ENCODE data around the gene REX1BD. TPM values are rescaled to one million over a fixed set of nuclear protein-coding genes. Genes with fewer than 3 reads are reported as not detected.

REX1BD gene
- total and polyA plus RNA-seq, 2 of the 8 experiments (the other 6 are each of a cell fraction or from before 2014, with no cell fraction given), result 56.8 to 62.7 TPM

DNA sequence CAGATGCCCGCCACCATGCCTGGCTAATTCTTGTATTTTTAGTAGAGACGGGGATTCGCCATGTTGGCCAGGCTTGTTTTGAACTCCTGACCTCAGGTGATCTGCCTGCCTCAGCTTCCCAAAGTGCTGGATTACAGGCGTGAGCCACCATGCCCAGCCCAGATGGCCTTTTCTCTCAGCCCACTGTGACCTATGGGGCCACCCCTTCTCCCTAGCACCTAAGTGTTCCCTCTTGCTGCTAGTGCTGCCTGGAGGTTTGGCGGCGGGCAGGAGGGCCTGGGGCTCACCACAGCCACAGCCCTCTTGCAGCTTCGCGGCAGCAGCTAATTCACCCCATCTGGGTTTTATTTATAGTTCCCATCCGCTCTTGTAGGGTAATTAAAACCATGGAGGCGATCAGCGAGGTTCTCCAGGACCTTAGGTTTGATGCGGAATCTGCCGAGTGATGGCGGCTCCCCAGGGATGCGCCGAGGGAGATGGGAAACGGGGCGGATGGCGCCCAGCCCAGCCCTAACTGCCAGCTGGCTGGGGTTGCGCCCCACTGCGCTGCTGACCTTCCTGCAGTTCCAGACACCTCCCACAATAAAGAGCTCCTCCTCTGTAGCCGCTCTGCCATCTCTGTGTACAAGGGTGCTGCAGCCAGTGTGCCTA, 3.3 kb downstream of the REX1BD start:
- Histone ChIP-seq H3K23me2 (ENCODE audit: low read depth, low read length) (peaks cover 17% of the 10 kb centered on the region), H3K79me2 (ENCODE audit: control insufficient read depth in 1 of 2, insufficient read depth in 2 of 2, low read length in 2 of 2) (no peaks in the 10 kb centered on the region), H2BK20ac (ENCODE audit: low read length) (no peak overlapping the region), H4K91ac (replicated peaks; ENCODE audit: insufficient read length, low read length) (no peak overlapping the region), H2AFZ (ENCODE audit: low read length) (no peak overlapping the region), H4K8ac (ENCODE audit: extremely low read depth, insufficient read depth, low read length) (no peak overlapping the region; the same call in 1 of the 2 replicates), H3K36me3 (ENCODE audit: control insufficient read depth in 2 of 4, insufficient read depth in 4 of 4, low read length in 3 of 4) (no peaks in the 10 kb centered on the region), H4K20me1 (replicated peaks in 1 of 2; ENCODE audit: control insufficient read depth in 1 of 2, insufficient read depth in 2 of 2, low read length in 2 of 2) (peaks cover 0 to 3% of the 10 kb centered on the region in 2 experiments), H3K27ac (ENCODE audit: low read depth, low read length) (no peak overlapping the region), H2BK15ac (ENCODE audit: low read length) (no peak overlapping the region), H2AK5ac (ENCODE audit: low read depth, low read length) (no peak overlapping the region), H3K9ac (replicated peaks in 1 of 4; ENCODE audit: extremely low read depth in 1 of 4, low read depth in 3 of 4, low read length in 3 of 4) (no peak overlapping the region), H3K56ac (replicated peaks; ENCODE audit: insufficient read length, low read depth, low read length) (no peak overlapping the region), H3K9me3 (ENCODE audit: insufficient read depth in 2 of 2, low read depth in 1 of 2, low read length in 1 of 2) (no peaks in the 10 kb centered on the region), H3K4me2 (ENCODE audit: insufficient read depth in 1 of 2, low read depth in 2 of 2, low read length in 2 of 2) (no peak overlapping the region; a peak in 1 of 4 replicates), H3K18ac (ENCODE audit: extremely low read depth, low read length) (no peak overlapping the region), H3K23ac (ENCODE audit: insufficient read length) (no peak overlapping the region), H3K4me1 (replicated peaks in 1 of 4; ENCODE audit: control insufficient read depth in 3 of 4, insufficient read depth in 4 of 4, low read length in 3 of 4) (peaks cover 2 to 32% (median 23%) of the 10 kb centered on the region in 4 experiments), H3K27me3 (replicated peaks in 1 of 4; ENCODE audit: control insufficient read depth in 3 of 4, extremely low read depth in 1 of 4, insufficient read depth in 3 of 4, low read length in 3 of 4) (peaks cover 0 to 5% (median 2%) of the 10 kb centered on the region in 4 experiments; a peak in 4 of 7 replicates), H3K4me3 (ENCODE audit: extremely low read depth in 1 of 4, insufficient read depth in 2 of 4, low read depth in 3 of 4, low read length in 4 of 4) (no peak overlapping the region), H3K14ac (ENCODE audit: insufficient read length) (no peak overlapping the region), H2BK12ac (ENCODE audit: low read depth, low read length) (no peak overlapping the region), H4K5ac (ENCODE audit: insufficient read length, low read depth, low read length) (no peak overlapping the region), H3K4ac (replicated peaks; ENCODE audit: insufficient read length, low read depth, low read length) (no peak overlapping the region), H2BK120ac (replicated peaks; ENCODE audit: low read depth, low read length) (no peak overlapping the region), H2BK5ac (ENCODE audit: low read depth, low read length) (no peak overlapping the region), H3K79me1 (ENCODE audit: low read depth, low read length) (no peaks in the 10 kb centered on the region)
- DNase-seq (ENCODE audit: low read depth in 1 of 2, low spot score in 2 of 2) (no peak), FAIRE-seq (no peak)
- ChIA-PET CTCF (ENCODE audit: partially characterized antibody) (interaction anchor here (0.8 to 12.5 kb wide), 14 partner anchors 12 to 256 kb away, joined by 3 to 139 read pairs (median 4); partner anchors contain the start of gene FKBP8), POLR2A (ENCODE audit: partially characterized antibody) (interaction anchor here (0.6 to 10.3 kb wide), 12 partner anchors 10 to 114 kb away, joined by 3 to 112 read pairs (median 6); partner anchors contain the start of genes ELL, TMEM59L and UBA52)
- WGBS, 2 experiments (ENCODE audit: extremely low coverage in 1 of 2, insufficient coverage in 1 of 2, insufficient read length in 1 of 2, insufficient replicate concordance in 2 of 2, low coverage in 1 of 2, low lambda C conversion rate in 2 of 2, missing lambda C conversion rate in 1 of 2), result 96% methylated on average over 21 of the region's 22 CpGs; no CpG with 5 or more reads in 1 of the 2 experiments
- no peak for TF ChIP-seq HDAC6 (IDR thresholded peaks at IDR 0.05; ENCODE audit: low read depth, low read length)
- TF ChIP-seq CBX8 (IDR thresholded peaks at IDR 0.05; ENCODE audit: borderline replicate concordance, low read depth, low read length), result no peak
- TF ChIP-seq RBBP5 (IDR thresholded peaks at IDR 0.05; ENCODE audit: borderline replicate concordance, low read depth, low read length), result no peak
- TF ChIP-seq SIN3A (conservative IDR thresholded peaks at IDR 0.05 in 1 of 2, IDR thresholded peaks at IDR 0.05 in 1 of 2; ENCODE audit: low read depth in 1 of 2, low read length in 2 of 2), result no peak
- no peak for TF ChIP-seq POLR2AphosphoS5 (IDR thresholded peaks at IDR 0.05; ENCODE audit: low read depth, low read length)
- TF ChIP-seq RNF2 (IDR thresholded peaks at IDR 0.05; ENCODE audit: borderline replicate concordance, low read depth, low read length, missing control alignments, poor library complexity, severe bottlenecking), result no peak
- TF ChIP-seq CHD2 (IDR thresholded peaks at IDR 0.05; ENCODE audit: low read length), result no peak
- TF ChIP-seq ZNF274 (IDR thresholded peaks at IDR 0.05; ENCODE audit: borderline replicate concordance, extremely low read depth, low read length), result no peak
- no peak for TF ChIP-seq SIX5 (IDR thresholded peaks at IDR 0.05; ENCODE audit: low read depth, low read length)
- no peak for TF ChIP-seq SP1 (IDR thresholded peaks at IDR 0.05; ENCODE audit: low read depth, low read length)
- TF ChIP-seq JUN (IDR thresholded peaks at IDR 0.05; ENCODE audit: low read depth, low read length), result no peak
- TF ChIP-seq TCF12 (IDR thresholded peaks at IDR 0.05; ENCODE audit: low read depth, low read length), result no peak
- TF ChIP-seq CBX5 (IDR thresholded peaks at IDR 0.05; ENCODE audit: low read depth, low read length), result no peak
